Activated CD8-positive, alpha-beta memory T cell treated with anti-CD3 and anti-CD28 coated beads for 4 hours (primary cell): ENCODE results near the gene RBM18.

Source experiments
- DNase-seq, 2 donors: peaks; one replicate each; pipeline ENCODE4 v3.0.0-alpha.2; 2020; ENCODE audit warnings: low read depth in 2 of 2

The RBM18 gene

DNA sequence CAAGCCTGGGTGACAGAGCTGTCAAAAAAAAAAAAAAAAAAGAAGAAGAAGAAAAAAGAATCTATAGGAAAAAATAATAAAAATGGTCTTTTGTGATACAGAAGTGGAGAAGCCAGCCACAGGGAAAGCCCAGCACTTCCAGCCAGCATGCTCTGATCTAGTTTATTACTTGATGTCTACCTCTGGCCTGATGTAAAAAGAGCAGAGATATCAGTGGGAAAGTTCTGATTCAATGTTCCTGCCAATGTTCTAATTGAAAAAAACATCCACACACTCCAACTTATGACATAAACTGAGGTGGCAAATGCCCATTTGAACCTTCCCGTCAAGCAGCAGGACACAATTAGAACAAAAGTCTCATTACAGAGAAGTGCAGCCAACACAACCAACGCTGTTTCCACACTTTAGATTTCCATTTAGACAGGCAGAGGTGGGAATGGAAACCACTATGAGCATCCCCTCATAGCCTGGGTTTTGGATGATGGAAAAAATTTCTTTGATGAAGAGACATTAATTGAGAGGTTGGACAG is 5.7 kb downstream of the RBM18 start:
- no peak for DNase-seq

DNA sequence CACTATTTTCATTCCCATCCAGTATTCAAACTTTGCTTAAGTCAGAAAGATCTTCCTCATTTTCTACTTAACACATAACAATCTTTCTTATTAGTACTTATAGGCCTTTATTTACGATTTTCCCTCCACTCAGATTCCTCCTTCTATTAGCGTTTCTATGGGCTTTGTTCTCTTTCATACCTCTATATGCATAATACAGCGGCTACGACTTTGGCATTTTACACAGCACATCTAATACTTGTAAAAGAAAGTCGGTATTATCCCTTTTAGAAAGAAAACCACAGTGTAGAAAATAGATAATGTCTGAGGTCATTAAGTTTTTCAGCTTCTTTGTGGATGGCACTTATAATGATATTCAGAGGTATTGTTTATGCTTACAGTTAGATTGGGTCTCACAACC is 8.4 kb downstream of the RBM18 start:
- DNase-seq: no peak

DNA sequence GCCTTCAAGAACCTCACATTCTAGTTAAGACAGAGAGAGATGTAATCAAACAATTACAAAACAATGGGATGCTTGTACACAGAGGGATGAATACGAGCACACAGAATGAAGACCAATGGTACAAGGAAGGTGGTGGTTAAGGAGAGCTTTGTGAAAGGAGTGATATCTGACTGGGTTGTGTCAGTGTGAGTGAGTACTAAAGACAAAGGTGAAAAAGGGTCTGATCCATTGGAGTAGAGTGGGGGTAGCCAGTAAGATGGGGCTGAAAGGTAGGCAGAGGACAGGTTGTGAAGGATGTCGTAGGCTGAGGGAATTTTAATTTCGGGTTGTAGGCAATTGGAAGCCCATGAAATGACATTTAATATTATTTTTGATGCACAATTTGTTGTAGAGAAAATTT is 9.9 kb downstream of the RBM18 start:
- DNase-seq: no peak

DNA sequence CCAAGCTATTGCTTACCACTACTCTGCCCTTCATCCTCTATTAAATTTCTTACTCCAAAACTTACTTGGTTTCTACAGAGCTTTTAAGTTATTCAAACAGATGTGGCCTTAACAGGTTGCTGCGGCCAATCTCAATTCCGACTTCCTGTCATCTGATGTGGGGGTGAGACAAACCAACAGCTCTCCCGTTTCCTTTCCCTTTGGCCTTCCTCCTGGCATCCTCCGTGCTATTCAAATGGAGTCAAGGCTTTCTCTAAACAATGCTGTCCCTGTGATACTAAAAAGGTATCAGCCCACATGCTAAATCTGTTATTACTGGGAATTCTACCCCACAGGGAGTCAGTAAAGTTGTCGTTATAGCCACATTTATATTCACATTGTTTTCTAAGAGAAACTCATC is 11.8 kb downstream of the RBM18 start:
- DNase-seq: no peak

DNA sequence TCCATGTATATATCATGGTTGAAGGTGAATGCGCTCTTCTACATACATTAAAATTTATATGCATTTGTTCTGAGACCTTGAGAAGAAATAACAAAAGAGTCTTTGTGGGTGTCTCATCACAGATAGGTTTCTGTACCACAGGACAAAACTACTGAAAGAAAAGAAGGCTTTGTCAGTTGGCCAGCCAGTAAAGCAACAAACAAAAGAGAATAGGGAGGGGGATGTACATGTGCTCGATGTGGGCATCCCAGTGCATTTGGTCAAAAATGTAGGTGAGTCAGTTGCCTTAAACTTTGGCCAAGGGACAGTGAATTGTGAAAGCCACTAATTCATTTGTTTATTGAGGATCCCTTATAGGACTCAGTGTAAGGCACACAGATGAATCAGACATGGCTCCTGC is 13.3 kb downstream of the RBM18 start:
- no peak for DNase-seq

DNA sequence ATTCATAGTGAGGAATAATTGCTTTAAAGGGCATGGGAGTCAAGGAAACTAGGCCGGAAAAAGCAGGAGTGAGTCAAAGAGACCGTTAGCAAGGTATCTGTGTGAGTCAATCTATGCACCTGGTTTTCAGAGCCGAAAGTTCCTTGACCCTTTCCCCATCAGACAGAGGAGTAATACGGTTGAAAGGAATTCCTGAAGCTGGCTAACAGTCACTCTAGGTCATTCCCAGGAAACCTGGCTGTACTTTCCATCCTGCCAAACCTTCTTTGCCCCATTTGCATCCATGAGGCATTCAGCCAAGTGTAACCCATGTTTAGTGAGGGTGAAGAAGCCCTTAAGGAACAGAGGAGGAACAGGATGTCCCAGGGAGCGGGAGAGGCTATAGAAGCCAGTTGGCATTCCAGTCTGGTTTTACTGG is 16.2 kb downstream of the RBM18 start:
- DNase-seq: no peak

DNA sequence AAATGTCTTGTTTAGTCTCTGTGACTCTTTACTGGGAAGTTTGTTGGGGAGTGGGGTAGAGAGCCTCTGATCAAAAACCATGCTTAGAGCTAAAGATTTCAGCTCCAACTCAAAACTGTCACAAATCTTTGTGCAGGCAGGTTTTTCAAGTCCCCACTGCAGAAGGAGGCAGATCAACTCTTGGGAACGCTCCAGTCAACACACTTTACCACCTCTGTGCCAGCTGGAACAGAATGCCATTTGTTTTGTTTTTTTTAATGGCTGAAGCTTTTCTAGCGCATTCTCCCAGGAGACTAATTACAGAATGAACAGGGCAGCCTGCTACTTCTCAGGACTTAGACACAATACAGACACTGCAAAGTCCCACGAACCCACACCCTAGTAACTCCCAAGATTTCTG is 18.0 kb downstream of the RBM18 start:
- DNase-seq: no peak

DNA sequence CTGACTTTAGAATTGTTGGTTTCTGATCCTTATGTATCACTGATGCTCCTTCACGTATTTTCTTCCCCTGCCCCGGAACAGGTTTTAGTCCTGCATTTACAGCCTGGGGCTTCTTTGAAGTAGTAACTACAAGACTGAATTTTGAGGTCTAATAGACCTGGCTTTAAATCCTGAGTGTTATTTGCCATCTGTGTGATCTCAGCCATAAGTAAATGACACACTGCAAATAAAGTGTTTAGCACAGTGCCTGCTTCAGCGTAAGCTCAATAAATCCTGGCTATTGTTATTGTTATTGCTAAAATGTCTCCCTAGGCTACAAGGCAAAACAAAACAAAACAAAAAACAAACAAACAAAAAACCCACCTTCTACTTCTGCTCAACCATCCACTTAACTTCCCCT is 20.3 kb downstream of the RBM18 start:
- DNase-seq: no peak

DNA sequence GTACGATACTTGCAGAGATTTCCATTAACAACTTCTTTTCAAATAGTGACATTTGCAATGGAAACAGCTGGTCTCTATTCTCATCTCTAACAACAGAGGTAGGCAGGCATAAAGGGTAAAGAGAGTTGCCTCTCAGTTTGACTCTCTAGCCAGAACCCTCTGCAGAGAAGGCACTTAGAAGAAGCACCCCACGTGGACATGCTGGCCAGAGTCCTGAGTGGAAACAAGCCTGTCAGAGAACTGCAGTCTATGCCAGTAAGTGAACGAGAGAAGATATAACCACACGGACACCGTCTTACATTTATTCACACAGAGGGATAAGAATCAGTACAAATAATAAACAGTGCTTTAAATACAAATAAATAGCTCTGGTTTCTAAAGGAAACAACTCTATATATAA is 24.9 kb downstream of the RBM18 start:
- no peak for DNase-seq

DNA sequence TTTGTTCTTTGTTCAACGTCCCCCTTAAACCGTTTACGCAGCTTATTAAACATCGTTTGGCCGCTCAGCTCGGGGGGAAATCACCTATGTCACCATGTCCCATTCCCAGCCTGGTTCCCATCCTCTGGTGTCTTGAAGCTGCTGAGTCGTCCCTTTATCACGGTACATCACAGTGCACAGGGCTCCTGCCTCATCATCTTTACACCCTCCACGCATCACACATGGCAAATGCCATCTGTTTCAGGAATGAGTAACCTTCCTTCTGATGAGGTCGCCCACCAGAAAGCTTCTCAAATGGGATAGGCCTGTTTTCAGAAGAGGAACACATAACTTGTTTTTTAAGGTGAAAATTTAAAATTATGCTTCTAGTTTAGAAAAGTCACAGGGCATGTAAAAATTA is 28.0 kb downstream of the RBM18 start:
- no peak for DNase-seq

DNA sequence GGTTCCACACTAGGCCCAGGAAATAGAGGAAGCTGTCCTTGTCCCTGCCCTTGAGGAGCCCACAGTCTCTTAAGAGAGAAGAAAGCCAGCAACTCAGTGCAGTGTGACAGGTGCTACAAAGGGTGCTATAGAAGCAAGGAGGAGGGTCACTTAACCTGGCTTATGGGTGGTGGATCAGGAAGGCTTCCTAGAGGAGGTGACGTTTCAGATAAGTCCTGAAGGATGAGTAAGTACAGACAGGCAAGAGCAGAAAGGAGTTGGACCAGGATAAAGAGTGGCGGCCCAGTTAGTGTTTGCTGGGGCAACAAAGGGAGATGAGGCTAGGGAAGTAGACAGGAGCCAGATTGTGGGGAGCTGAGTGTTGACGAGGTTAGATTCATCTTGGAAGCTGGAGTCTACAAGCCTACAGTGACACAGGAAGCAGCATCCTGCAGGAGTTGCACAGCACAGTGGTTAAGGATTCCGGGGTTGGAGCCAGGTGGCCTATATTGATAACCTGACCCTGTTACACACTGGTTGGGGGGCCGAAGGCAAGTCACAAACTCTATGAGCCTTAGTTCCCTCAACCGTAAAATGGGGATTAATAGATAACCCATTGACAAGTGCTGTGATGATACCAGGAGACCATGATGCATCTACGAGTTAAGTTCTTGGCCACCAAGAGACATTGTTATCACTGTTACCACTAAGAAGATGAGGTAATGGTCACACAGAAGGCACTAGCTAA is 30.5 kb downstream of the RBM18 start:
- DNase-seq: no peak

DNA sequence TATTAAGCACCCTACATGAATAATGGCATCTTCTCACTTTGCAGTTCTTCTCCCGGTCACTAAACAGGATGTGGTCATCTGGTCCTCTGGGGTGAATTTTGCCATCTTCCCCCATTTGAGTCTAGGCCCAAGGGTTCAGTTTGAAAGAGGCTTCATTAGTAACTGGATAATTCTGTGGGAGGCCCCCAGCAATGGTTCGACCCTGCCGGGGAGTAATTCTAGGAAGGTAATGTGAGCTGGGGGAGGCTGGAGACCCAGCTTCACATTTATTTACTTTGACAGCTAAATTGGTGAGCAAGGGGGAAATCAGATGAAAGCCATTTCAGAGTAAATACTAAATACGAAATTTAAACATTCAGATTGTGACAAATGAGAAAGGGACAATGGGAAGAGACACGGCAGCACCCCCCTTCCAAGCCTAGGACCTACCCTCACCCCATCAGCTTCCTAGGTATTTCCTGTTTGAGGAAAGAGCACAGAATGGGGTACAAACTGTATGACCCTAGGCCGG is 31.8 kb downstream of the RBM18 start:
- DNase-seq: no peak

DNA sequence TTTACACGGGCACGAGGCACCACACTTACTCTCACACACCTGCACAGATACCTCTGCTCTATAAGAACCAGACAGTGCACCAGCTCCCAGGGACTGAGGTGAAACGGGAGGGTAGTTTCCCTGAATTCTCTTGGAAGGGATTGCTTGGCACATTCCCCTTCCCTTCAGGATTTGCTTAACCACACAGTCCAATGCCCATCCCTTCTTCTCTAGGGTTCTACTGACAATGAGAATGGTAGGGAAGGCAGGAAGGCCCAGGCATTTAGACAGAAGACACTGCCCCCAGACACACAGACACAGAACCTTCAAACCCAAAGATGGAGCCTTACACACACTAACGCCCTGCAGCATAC is 35.2 kb downstream of the RBM18 start:
- no peak for DNase-seq

DNA sequence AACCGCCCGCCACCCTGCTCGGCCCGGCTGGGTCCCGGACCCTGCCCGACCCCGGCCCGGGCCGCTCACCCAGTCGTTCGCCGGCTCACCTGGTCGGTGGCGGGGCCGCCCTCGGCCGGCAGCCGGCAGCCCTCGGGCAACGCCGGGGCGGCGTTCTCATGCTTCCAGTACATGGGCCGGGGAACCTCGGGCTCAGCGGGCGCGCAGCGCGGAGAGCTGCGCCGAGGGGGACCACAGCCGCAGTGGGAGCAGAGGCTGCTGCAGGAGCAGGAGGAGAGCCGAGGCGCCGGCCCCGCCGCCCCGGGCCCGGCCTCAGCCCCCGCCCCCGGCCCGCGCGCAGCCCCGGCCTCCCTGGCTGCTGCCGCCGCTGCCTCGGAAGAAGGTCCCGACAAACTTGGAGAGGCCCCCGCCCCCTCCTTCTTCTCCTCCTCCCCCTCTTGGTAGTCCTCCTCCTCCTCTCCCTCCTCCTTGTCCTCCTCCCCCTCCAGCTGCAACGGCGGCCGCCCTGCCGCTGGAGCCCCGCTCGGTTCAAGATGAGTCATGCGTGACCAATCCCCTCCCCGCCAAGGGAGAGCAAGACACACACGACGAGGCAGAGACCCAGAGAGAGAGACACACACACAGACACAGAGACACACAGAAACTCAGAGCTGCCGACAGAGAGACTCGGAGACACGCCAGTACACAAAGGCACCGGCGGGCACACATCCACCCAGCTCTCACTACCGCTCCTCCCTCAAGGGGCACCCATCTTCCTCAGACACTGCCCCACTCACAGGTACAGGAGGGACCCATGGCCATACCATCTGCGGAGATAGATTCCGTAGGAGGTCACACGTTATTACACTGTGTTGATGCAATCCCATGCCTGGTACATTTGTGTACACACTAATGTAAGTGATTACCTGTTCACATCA is 35.8 kb downstream of the RBM18 start, which contains the start of gene LHX6:
TSS of gene LHX6 (minus strand) at position 390 of the 917 bp plus-strand sequence. CDS start at position 173, 217 bp downstream.
- no peak for DNase-seq

DNA sequence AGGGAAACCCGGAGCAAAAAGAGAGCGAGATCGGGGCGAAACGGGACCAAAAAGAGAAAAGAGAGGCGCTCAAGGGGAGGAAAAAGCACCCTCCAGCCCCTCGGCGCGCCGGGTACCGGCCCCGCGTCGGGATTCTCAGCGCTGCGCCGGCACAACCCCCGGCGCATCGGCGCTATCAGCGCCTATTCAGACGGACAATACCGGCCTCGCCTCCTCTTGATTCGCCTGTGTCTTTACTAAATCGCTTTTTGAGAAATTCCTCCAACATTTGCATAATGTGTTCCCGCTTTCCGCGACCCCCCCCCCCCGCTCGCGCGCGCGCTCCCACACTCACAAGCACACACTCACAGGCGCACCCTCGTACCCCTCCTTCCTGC is 36.5 kb downstream of the RBM18 start:
- DNase-seq: no peak

DNA sequence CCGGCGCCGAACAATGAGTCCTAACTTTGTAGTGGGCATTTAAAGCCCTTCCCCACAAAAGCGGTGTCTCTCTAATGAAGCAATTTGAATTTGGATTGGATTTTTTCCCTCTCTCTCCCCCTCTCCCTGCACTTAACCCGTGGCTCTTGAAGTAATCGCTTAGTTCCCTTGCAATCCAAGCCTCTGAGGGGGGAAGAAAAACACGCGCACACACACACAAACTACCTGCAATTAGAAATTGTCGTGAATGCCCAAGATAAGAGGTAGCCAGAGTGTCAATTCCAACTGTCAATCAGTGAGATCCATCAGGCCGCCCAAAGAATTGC is 37.1 kb downstream of the RBM18 start:
- no peak for DNase-seq

DNA sequence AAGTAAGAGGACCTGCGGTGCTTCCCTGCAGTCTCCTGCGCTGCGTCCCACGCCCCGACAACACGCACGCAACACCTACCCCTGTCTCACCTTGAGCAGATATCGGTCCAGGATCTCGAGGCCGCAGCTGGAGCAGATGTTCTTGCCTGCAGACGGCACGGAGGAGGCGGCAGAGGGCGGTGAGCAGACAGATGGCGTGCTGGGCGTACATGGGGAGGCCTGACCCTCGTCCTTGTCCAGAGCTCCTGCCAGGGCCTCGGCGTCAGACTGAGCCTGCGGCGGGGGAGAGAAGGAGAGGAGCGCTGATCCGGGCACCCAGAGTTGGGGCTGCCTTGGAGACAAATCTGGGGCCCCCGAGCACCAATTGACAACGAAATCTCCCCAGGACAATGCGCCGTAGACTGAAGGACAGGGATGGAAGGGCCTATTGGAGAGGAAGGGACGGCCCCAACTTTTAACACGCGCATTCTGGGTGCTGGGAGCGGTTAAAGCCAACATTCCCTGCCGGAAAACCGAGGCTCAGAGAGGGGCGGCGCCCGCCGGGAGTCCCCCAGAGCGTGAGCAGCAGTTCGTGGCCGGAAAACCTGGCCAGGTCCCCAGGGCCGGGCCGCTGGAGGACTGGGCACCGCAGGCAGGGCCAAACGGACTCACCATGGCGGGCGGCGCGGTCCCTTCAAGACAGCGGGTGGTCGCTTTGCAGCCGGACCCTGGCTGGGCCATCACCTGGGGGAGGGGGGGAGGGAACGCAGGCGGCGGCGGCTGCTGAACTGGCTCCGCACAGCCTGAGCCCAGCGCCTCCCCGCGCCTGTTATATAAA is 37.7 kb downstream of the RBM18 start:
- DNase-seq: no peak

DNA sequence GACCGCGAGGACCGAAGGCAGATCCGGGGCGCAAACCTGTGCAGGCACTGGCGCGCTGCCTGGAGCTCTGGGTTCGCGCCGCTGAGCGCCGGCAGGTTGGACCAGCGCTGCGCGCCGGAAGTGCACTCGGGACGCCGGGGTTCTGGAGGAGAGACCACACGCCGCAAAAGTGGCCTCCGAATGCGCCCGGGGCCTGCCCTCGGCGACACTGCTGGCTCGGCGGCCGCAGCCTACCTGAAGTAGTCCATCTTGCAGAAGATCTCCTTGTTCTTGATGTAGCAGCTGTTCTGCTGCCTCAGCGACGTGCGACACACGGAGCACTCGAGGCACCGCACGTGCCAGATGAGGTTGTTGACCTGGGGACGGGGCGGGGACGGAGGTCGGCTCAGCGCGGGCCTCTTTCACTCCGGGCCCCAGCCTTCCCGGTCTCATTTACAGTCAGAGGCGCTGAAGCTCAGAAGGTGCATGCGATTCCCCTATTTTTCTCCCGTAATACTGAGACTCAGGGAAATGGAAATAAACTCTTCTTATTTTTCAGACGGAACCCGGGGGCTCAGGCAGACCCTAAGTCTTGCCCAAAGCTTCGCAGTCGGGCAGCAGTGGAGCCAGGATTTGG is 38.4 kb downstream of the RBM18 start:
- no peak for DNase-seq

DNA sequence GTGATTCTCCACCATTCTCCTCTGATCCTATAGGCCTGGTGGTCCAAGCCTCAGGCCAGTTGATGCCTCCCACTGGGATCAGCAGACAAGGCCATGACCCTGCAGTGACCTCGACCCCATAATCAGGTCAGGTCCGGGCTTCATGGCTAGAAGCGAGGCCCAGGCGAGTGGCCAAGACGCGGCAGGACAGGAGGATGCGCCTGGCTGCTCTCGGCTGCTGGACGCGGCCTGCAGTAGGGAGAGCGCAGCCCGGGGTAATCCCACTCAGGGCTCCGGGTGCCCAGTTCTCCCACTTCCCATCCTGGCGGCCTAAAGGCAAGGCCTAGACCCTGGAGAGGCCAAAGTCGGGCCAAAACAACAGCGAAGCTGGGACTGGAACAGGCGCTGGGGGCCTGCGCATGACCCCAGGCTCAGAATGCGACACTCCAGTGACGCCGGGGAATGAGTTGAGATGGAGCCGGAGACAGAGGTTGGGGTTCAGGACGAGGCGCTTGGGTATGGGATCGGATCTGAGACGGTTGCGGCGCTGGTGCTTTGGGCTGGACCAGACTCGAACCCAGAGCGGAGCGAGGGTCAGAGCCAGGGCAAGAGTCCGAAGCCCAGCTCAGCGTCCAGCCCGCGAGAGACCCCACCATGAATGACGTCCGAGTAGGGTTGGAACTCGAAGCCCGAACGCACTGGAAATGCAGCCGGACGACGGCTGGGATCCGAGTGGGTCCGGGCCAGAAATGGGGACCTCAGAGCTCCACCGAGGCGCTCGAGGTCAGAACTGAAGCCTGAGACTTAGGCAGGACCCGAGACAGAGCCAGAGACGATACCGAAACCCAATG is 39.1 kb downstream of the RBM18 start:
- DNase-seq: no peak

DNA sequence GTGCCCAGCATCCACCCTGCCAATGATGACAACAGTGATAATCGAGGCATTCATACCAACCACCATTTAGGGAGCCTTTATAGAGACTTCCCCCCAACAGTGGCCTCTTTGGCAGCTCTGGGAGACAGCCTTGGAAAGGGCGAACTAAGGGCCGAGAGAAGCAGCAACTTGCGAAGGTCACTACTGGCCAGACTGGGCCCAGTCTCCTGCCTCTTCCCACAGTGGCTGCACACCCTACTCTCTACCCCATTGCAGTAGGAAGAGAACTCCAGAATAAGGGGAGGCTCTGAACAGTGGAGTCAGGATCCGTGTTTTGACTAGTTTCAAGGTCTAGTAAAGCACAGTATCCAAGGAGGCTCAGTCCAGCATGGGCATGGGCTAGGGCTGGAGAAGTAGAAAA is 41.2 kb downstream of the RBM18 start:
- no peak for DNase-seq

DNA sequence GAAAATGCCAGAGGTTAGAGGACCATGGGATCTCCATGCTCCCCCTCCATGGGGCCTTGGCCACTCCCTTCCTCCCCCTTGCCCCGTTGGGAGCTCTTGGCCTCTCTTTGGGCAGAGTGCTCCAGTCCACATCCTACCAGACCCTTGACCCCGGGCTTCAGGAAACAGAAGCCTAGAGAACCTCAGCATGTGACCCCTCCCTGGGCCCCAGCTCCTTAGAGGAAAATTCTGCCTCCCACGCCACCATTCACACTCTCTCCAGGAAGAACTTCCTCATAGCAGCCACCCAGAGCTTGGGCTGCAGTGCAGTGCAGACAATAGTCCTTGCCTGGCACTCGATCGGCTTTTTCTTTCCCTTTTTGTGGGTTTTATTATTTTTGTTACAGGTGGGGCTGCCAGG is 41.8 kb downstream of the RBM18 start:
- no peak for DNase-seq
